T-helper 9 cell (primary cell): ENCODE measurements around the gene FNDC3B.

Source experiments
- DNase-seq: peaks from one replicate; pipeline ENCODE4 v3.0.0-alpha.2; 2020

The FNDC3B gene

GRCh38 chr3:172380632-172381031 is 341.3 kb downstream of the FNDC3B start:
- no peak for DNase-seq

- DNase-seq = no peak
These were observed 344.0 kb downstream of the FNDC3B start for GRCh38 chr3:172383306-172383796.

- no peak for DNase-seq
These were observed 345.5 kb downstream of the FNDC3B start for GRCh38 chr3:172384836-172385235.

DNA sequence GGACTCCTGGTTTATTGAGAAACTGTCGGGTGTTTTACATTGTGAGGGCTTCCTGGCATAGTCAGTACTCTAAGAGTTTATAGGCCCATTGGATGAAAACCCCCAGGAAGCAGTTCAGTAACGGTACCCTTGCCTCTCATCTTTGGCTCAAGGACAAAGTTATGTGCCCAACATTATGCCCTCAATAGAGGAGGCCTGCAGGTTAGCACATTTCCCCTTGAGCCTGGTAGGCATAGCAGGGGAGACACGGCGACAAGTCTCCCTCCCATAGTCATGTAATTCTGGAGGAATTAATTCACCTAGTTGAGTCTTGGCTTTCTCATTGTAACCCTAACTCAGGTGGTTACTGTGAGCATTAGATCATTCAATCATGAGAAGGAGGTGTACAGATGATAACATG is 348.4 kb downstream of the FNDC3B start:
- no peak for DNase-seq

- no peak for DNase-seq
These were observed 349.2 kb downstream of the FNDC3B start for GRCh38 chr3:172388412-172389078.

DNA sequence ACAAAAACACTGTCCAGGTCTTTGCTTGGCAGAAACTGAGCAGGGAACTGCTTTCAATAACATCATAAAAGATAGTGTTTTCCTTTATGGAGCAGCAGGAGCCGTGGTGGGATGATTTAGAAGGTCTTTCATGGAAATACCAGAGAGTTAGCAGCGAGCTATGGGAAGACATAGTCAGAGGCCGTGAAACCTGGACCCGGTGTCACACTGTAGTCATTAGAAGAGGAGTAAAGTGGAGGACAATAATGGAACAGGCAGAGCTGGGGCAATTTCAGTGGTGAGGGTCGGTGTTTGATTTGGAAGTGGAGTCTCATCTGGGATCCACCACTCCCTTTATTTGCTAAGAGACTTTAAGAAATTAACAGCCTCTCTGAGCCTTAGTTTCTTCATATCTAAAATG is 351.4 kb downstream of the FNDC3B start:
- DNase-seq = no peak

- no peak for DNase-seq
These were observed 352.4 kb downstream of the FNDC3B start for GRCh38 chr3:172391592-172392302.

GRCh38 chr3:172394692-172395091 is 355.3 kb downstream of the FNDC3B start:
- no peak for DNase-seq

GRCh38 chr3:172396400-172396799 is 357.0 kb downstream of the FNDC3B start:
- DNase-seq = no peak

- DNase-seq = no peak
These were observed 358.5 kb downstream of the FNDC3B start for GRCh38 chr3:172397716-172398405.

DNA sequence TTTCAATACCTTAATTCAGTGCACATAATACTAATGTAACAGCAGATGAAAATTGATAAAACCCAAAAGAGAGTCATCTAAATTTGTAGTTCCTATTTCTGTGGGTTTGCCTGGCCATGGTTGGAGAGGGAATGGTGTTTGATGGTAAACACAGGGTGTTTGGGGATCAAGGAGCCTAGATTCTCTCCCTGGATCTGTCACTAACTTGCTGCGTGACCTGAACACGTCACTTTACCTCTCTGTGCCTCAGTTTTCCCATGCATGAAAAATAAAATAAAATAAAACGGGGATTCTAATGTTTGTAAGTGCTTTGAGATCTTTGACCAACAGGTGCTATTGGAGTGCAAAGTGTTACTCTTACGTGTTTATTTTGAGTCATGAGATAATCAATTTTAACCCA is 359.1 kb downstream of the FNDC3B start:
- no peak for DNase-seq

- no peak for DNase-seq
These were observed 362.7 kb downstream of the FNDC3B start for GRCh38 chr3:172402090-172402489.

GRCh38 chr3:172402892-172403643 is 363.7 kb downstream of the FNDC3B start:
- no peak for DNase-seq

GRCh38 chr3:172404237-172404962 is 365.0 kb downstream of the FNDC3B start:
- no peak for DNase-seq

DNA sequence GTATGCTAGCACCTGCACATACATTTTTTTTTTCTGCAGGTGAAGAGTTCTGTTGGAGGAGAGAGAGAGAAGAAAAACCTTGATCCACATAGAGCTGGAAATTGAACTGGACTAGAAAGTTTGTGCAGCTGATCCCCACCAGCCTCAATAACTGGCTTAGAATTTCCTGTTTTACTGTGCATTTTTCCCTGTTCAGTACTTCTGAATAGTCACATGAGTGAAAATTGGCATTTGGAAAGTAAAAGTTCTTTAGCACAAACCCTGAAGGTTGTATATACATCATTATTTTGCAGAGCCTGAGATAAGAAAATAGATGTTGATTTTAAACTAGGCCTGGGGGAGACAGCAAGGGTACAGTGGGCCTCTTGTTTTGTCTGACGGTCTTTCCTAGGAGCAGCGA is 366.5 kb downstream of the FNDC3B start:
- no peak for DNase-seq

GRCh38 chr3:172407872-172408271 is 368.5 kb downstream of the FNDC3B start:
- no peak for DNase-seq

GRCh38 chr3:172410702-172411477 is 371.5 kb downstream of the FNDC3B start:
- DNase-seq = no peak

DNA sequence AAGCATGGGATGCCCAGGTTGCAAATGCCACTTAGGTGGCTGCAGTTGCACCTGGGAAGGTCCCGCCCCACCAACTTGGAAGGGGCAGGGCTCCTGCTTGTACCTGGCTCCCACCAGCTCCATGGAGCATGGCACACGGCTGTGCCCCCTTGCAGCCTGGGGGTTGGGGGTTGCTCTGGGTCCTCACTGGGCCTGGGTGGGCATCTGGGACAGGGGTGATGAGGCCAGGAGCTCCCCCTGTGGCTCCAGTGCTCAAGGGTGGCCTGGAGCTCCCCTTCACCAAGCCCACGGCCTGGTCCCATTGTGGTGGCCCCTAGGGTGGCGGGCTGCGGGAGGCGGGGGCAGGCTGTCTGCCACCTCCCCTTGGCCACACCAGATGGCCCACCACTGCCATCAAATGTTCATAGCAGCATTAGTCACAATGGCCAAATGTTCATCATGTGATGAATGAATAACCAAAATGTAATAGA is 372.1 kb downstream of the FNDC3B start:
- DNase-seq = no peak

DNA sequence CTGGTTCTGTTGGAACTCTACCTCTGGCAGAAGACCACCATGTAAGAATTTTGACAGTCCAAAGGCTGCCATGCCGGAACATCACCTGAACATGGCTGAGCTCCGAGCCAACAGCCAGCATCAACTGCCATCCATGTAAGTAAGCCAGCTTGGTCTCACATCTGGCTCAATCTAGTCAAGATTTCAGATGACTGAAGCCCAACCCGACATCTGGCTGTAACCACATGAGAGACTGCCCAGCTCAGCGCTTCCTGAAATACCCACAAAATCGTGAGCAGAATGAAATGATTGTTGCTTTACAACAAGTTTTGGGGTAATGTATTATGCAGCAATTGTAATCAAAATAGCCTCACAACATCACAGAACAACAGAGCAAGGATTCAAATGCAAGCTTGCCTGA is 375.9 kb downstream of the FNDC3B start:
- no peak for DNase-seq

DNA sequence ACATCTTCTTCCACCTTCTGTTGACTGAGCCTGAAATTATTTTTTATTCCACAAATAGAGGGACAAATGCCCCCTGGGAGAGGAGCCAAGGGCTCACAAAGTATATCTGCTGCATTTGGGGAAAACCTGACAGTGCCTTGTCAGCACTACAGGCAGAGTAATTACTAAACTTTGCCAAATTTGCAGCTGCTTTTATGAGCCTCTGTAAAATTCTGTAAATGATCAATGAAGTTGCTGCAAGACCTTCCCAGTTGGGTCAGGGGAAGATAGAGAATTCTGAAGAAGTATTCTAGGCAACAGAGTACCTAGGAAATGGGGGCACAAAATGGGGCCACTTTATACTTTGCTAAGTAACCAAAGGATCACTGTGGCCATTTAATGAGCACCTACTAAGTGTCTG is 398.3 kb downstream of the FNDC3B start:
- no peak for DNase-seq

DNA sequence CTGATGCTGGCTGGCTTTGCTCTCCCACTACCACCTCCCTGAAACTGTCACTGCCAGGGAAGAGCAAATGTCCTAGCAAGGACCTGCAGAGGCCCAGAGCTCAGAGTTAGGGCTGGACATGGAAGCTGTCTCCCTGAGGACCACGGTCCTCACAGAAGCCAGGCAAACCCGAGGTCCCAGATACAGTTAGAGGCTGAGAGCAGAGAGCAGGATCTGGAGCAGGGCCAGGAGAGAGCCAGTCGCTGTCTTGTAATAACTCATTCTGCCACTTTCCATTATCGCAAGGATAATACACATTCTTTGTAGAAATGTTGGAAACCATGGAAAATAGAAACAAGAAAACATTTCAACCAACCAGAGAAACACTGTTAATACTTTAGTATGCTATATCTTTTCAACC is 398.8 kb downstream of the FNDC3B start:
- DNase-seq = no peak
